Measurements from ENCODE around the gene RNPEP.
"Not testable (repeated sequence)": the region's sequence is repeated elsewhere in the genome, so short reads cannot be mapped to it uniquely, and the experiment has no call there.

Gene RNPEP

GRCh38 chr1:201982623-201983379 is at the start of gene RNPEP:
Gene RNPEP (plus strand): TSS chr1:201982648. CDS start chr1:201982667, 19 bp downstream.
- DNase-seq (ENCODE audit: low read depth in 2 of 2, low spot score in 1 of 2) = peak; percentile 26 to 31

- no peak for DNase-seq (ENCODE audit: low read depth in 2 of 2, low spot score in 1 of 2)
Measured at GRCh38 chr1:201933840-201934430, 48.5 kb upstream of the RNPEP start.

- no peak for DNase-seq (ENCODE audit: low read depth in 2 of 2, low spot score in 1 of 2)
Measured at GRCh38 chr1:201937624-201938213, 44.7 kb upstream of the RNPEP start.

- no peak for DNase-seq (ENCODE audit: low read depth in 2 of 2, low spot score in 1 of 2)
Measured at GRCh38 chr1:201938440-201939035, 43.9 kb upstream of the RNPEP start.

- no peak for DNase-seq (ENCODE audit: low read depth in 2 of 2, low spot score in 1 of 2)
Measured at GRCh38 chr1:201939148-201939547, 43.3 kb upstream of the RNPEP start.

GRCh38 chr1:201939574-201939973 is 42.9 kb upstream of the RNPEP start:
- DNase-seq (ENCODE audit: low read depth in 2 of 2, low spot score in 1 of 2) = no peak

GRCh38 chr1:201940316-201940715 is 42.1 kb upstream of the RNPEP start:
- DNase-seq (ENCODE audit: low read depth in 2 of 2, low spot score in 1 of 2) = not testable (repeated sequence)

- DNase-seq (ENCODE audit: low read depth in 2 of 2, low spot score in 1 of 2) = no peak
Measured at GRCh38 chr1:201941420-201942128, 40.9 kb upstream of the RNPEP start.

GRCh38 chr1:201942129-201942495 is 40.3 kb upstream of the RNPEP start:
- no peak for DNase-seq (ENCODE audit: low read depth in 2 of 2, low spot score in 1 of 2)

GRCh38 chr1:201944002-201944401 is 38.4 kb upstream of the RNPEP start:
- no peak for DNase-seq (ENCODE audit: low read depth in 2 of 2, low spot score in 1 of 2)

- DNase-seq (ENCODE audit: low read depth in 2 of 2, low spot score in 1 of 2) = no peak
Measured at GRCh38 chr1:201944639-201945038, 37.8 kb upstream of the RNPEP start.

- no peak for DNase-seq (ENCODE audit: low read depth in 2 of 2, low spot score in 1 of 2)
Measured at GRCh38 chr1:201945157-201945556, 37.3 kb upstream of the RNPEP start.

- DNase-seq (ENCODE audit: low read depth in 2 of 2, low spot score in 1 of 2) = no peak
Measured at GRCh38 chr1:201945863-201946223, 36.6 kb upstream of the RNPEP start.

GRCh38 chr1:201946224-201946908 is 36.1 kb upstream of the RNPEP start, which contains the start of gene LMOD1:
Gene LMOD1 (minus strand): TSS chr1:201946548. CDS start chr1:201946340, 208 bp downstream.
- DNase-seq (ENCODE audit: low read depth in 2 of 2, low spot score in 1 of 2) = no peak

- DNase-seq (ENCODE audit: low read depth in 2 of 2, low spot score in 1 of 2) = no peak
Measured at GRCh38 chr1:201947697-201948008, 34.8 kb upstream of the RNPEP start.

GRCh38 chr1:201949491-201949890 is 33.0 kb upstream of the RNPEP start:
- DNase-seq (ENCODE audit: low read depth in 2 of 2, low spot score in 1 of 2) = no peak

- no peak for DNase-seq (ENCODE audit: low read depth in 2 of 2, low spot score in 1 of 2)
Measured at GRCh38 chr1:201954263-201955008, 28.0 kb upstream of the RNPEP start.

GRCh38 chr1:201955009-201955728 is 27.3 kb upstream of the RNPEP start, which contains the start of gene TIMM17A:
Gene TIMM17A (plus strand): TSS chr1:201955503. CDS start chr1:201955527, 24 bp downstream.
- DNase-seq (ENCODE audit: low read depth in 2 of 2, low spot score in 1 of 2) = peak; percentile 80 to 85

- DNase-seq (ENCODE audit: low read depth in 2 of 2, low spot score in 1 of 2) = peak in 1 of 2 donors; percentile 10
Measured at GRCh38 chr1:201955729-201956143, 26.7 kb upstream of the RNPEP start.

Data from stimulated activated CD8-positive, alpha-beta memory T cell treated with anti-CD3 and anti-CD28 coated beads, Interleukin-4, amount 100 ng/mL, for 1 hour (primary cell).